GM18520 (cell line): Measurements from ENCODE around the gene MAP2.

Experiments
- ATAC-seq: cut with Tn5 transposase; IDR thresholded peaks from one replicate; pipeline ENCODE4 v1.9.1; 2021; ENCODE audit not compliant: unreplicated experiment

MAP2 gene

GRCh38 chr2:209523867-209524266 is 100.0 kb downstream of the MAP2 start:
- ATAC-seq, result peak; percentile 50

- ATAC-seq, result no peak
Measured at GRCh38 chr2:209525331-209525730, 101.5 kb downstream of the MAP2 start.

- ATAC-seq, result no peak
Measured at GRCh38 chr2:209525834-209526281, 102.0 kb downstream of the MAP2 start.

GRCh38 chr2:209526561-209526960 is 102.7 kb downstream of the MAP2 start:
- ATAC-seq, result no peak

- no peak for ATAC-seq
Measured at GRCh38 chr2:209529579-209529978, 105.7 kb downstream of the MAP2 start.

GRCh38 chr2:209532321-209532720 is 108.5 kb downstream of the MAP2 start:
- ATAC-seq, result no peak

- ATAC-seq, result no peak
Measured at GRCh38 chr2:209533391-209533790, 109.5 kb downstream of the MAP2 start.

GRCh38 chr2:209534228-209534627 is 110.4 kb downstream of the MAP2 start:
- ATAC-seq, result no peak

- no peak for ATAC-seq
Measured at GRCh38 chr2:209536363-209536762, 112.5 kb downstream of the MAP2 start.

- no peak for ATAC-seq
Measured at GRCh38 chr2:209547726-209548125, 123.9 kb downstream of the MAP2 start.

- ATAC-seq, result no peak
Measured at GRCh38 chr2:209549589-209549988, 125.7 kb downstream of the MAP2 start.

- no peak for ATAC-seq
Measured at GRCh38 chr2:209553913-209554312, 130.1 kb downstream of the MAP2 start.

GRCh38 chr2:209556354-209556961 is 132.6 kb downstream of the MAP2 start:
- ATAC-seq, result no peak

- no peak for ATAC-seq
Measured at GRCh38 chr2:209560911-209561310, 137.1 kb downstream of the MAP2 start.

GRCh38 chr2:209563453-209563852 is 139.6 kb downstream of the MAP2 start:
- no peak for ATAC-seq

GRCh38 chr2:209564816-209565215 is 141.0 kb downstream of the MAP2 start:
- no peak for ATAC-seq

GRCh38 chr2:209565896-209566582 is 142.2 kb downstream of the MAP2 start:
- no peak for ATAC-seq

GRCh38 chr2:209570194-209570593 is 146.3 kb downstream of the MAP2 start:
- ATAC-seq, result no peak

GRCh38 chr2:209574515-209574914 is 150.7 kb downstream of the MAP2 start:
- ATAC-seq, result no peak

- ATAC-seq, result no peak
Measured at GRCh38 chr2:209577376-209578357, 153.8 kb downstream of the MAP2 start.

GRCh38 chr2:209578394-209579001 is 154.7 kb downstream of the MAP2 start:
- no peak for ATAC-seq
